ENCODE measurements around the gene KARS1. TPM values are rescaled to one million over a fixed set of nuclear protein-coding genes. Genes with fewer than 3 reads are reported as not detected.
A peak's percentile ranks its signal among the peaks of the same experiment; 100 is the strongest.

The KARS1 gene
- total RNA-seq, 2 experiments from 2014 or later, result 126 to 172 TPM

DNA sequence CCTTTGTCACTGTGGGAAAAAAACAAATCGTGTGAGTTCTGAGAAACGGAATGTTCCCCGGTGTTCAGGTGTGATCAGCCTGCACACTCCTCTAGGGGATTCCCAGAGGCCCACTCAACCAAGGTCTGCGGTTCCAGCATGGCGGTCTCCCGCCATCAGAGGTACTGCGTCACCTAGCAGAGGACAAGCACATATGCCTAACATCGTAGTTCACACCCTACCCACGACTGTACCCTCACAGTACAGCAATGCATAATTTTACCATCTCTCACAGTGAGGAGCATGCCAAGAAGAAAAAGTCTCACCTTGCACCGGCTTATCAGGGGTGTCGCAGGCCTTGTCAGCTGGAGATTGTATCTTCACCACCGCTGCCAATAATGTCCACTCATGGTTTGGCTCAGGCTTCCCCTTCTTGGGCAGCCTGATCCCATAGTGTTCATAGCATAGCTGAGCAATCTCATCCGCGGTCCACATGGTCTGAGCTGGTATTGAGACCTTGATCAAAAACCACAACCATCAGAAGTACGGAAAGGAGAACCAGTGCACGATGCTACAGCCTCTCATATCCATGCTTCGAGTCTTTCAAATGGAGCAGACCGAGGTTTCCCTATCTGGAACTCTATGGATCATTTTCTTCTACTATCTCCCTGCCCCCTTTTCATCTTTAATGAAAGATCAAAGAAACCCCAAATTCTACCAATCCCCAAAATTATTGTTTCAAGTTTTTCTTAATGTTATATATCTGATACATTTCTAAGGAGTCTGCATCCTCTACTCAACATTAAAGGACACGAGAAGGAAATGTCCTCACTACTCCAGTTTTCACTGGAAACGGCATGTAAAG is 26.9 kb downstream of the KARS1 start:
- H3K4me3 ChIP-seq (ENCODE audit: low read depth, low read length, poor library complexity, severe bottlenecking), result peak overlapping the region; percentile 82
- POLR2A ChIA-PET, result interaction anchor here (0.6 to 3.4 kb wide), 8 partner anchors 18 to 126 kb away, joined by 3 to 26 read pairs (median 3); partner anchors contain the start of genes GABARAPL2, KARS1 and TERF2IP
- no peak for TF ChIP-seq EZH2phosphoT487 (IDR thresholded peaks at IDR 0.05; ENCODE audit: borderline replicate concordance, low read depth, low read length)
- TF ChIP-seq, protein P1, sequence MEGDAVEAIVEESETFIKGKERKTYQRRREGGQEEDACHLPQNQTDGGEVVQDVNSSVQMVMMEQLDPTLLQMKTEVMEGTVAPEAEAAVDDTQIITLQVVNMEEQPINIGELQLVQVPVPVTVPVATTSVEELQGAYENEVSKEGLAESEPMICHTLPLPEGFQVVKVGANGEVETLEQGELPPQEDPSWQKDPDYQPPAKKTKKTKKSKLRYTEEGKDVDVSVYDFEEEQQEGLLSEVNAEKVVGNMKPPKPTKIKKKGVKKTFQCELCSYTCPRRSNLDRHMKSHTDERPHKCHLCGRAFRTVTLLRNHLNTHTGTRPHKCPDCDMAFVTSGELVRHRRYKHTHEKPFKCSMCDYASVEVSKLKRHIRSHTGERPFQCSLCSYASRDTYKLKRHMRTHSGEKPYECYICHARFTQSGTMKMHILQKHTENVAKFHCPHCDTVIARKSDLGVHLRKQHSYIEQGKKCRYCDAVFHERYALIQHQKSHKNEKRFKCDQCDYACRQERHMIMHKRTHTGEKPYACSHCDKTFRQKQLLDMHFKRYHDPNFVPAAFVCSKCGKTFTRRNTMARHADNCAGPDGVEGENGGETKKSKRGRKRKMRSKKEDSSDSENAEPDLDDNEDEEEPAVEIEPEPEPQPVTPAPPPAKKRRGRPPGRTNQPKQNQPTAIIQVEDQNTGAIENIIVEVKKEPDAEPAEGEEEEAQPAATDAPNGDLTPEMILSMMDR (conservative IDR thresholded peaks at IDR 0.05; ENCODE audit: low read length), result no peak
- CTCF ChIA-PET (ENCODE audit: unreplicated experiment), result interaction anchor here (1.0 kb wide), 1 partner anchor 16 kb away, joined by 3 read pairs; no protein-coding TSS in a partner anchor
- peaks cover 20% of the 10 kb centered on the region; the same call in 1 of the 2 replicates for H3K79me2 ChIP-seq (ENCODE audit: insufficient read depth, low read depth, low read length)
- no peak for DNase-seq (ENCODE audit: low spot score)
- BruUV-seq (replicated peaks), result no TSS peak
- H2AFZ ChIP-seq (ENCODE audit: low read length), result no peak overlapping the region
- no peaks in the 10 kb centered on the region for H4K20me1 ChIP-seq (ENCODE audit: insufficient read depth, low read length)
- H3K9me2 ChIP-seq (ENCODE audit: insufficient read depth, low read length), result no peaks in the 10 kb centered on the region
- no peak overlapping the region for H3K27ac ChIP-seq (ENCODE audit: low read depth, low read length, poor library complexity, severe bottlenecking)
- H3K36me3 ChIP-seq (ENCODE audit: insufficient read depth, low read length), result peaks cover 63% of the 10 kb centered on the region
- H3K4me2 ChIP-seq (ENCODE audit: low read length), result peak overlapping the region; percentile 94
- intact Hi-C loops (cut with micrococcal nuclease; ENCODE audit: unreplicated experiment), result loop anchor here (1.0 kb wide), 1 partner anchor 64 kb away; the partner anchor contains the start of gene TMEM231
- H3K4me1 ChIP-seq (ENCODE audit: insufficient read depth, low read length, poor library complexity, severe bottlenecking), result peaks cover 22% of the 10 kb centered on the region
- no peaks in the 10 kb centered on the region for H3K9me3 ChIP-seq (ENCODE audit: low read length)

DNA sequence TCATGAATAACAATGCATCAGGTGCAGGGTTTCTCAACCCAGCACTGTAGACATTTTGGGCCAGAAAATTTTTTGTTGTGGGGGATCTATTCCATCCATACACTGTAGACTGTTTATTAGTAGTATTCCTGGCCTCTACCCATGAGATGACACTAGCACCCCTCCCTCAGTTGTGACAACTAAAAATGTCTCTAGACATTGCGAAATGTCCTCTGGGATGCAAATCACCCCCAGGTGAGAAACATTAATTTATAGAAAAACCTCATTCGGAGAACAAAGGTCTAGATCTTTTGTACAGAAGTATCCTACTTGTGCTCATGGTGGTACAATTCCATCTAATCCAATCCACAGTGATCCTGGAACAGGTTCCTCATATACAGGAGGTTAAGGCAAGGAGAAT is 28.7 kb downstream of the KARS1 start:
- ChIA-PET CTCF (ENCODE audit: unreplicated experiment) (interaction anchor here (1.0 kb wide), 1 partner anchor 154 kb away, joined by 3 read pairs; the partner anchor contains the start of gene TMEM170A), POLR2A (interaction anchor here (1.0 to 1.3 kb wide), 2 partner anchors 30 to 97 kb away, joined by 3 read pairs; no protein-coding TSS in a partner anchor)
- Histone ChIP-seq H3K79me2 (ENCODE audit: insufficient read depth, low read depth, low read length) (peaks cover 20% of the 10 kb centered on the region; the same call in 1 of the 2 replicates), H3K4me3 (ENCODE audit: low read depth, low read length, poor library complexity, severe bottlenecking) (no peak overlapping the region), H3K36me3 (ENCODE audit: insufficient read depth, low read length) (peaks cover 67% of the 10 kb centered on the region), H3K9me2 (ENCODE audit: insufficient read depth, low read length) (no peaks in the 10 kb centered on the region), H3K27ac (ENCODE audit: low read depth, low read length, poor library complexity, severe bottlenecking) (no peak overlapping the region), H4K20me1 (ENCODE audit: insufficient read depth, low read length) (no peaks in the 10 kb centered on the region), H3K4me2 (ENCODE audit: low read length) (no peak overlapping the region), H2AFZ (ENCODE audit: low read length) (no peak overlapping the region), H3K9me3 (ENCODE audit: low read length) (no peaks in the 10 kb centered on the region), H3K4me1 (ENCODE audit: insufficient read depth, low read length, poor library complexity, severe bottlenecking) (peaks cover 22% of the 10 kb centered on the region)
- no TSS peak for BruUV-seq (replicated peaks)
- intact Hi-C loops (cut with micrococcal nuclease; ENCODE audit: unreplicated experiment), result no loop called here
- no peak for DNase-seq (ENCODE audit: low spot score)
- TF ChIP-seq, protein P1 (conservative IDR thresholded peaks at IDR 0.05; ENCODE audit: low read length), result no peak
- TF ChIP-seq EZH2phosphoT487 (IDR thresholded peaks at IDR 0.05; ENCODE audit: borderline replicate concordance, low read depth, low read length), result no peak
